ENCODE results near the gene GLCCI1.

Gene GLCCI1

GRCh38 chr7:8135417-8135816 is 166.8 kb downstream of the GLCCI1 start:
- no peak for DNase-seq

GRCh38 chr7:8136051-8136730 is 167.6 kb downstream of the GLCCI1 start:
- DNase-seq, result no peak
